ENCODE measurements around the gene FGF9. TPM values are rescaled to one million over a fixed set of nuclear protein-coding genes. Genes with fewer than 3 reads are reported as not detected.

The FGF9 gene
- total RNA-seq, 2 experiments from 2014 or later = 4.7 to 11.4 TPM

GRCh38 chr13:21703846-21704245 is 33.0 kb downstream of the FGF9 start:
- peaks cover 3% of the 10 kb centered on the region; the same call in 1 of the 2 replicates for H3K36me3 ChIP-seq (ENCODE audit: insufficient read depth, low read length)
- CTCF ChIA-PET (ENCODE audit: unreplicated experiment) = no interaction called here
- BruUV-seq (replicated peaks) = no TSS peak
- H3K9me3 ChIP-seq (ENCODE audit: low read length) = no peaks in the 10 kb centered on the region
- no peak for TF ChIP-seq EZH2phosphoT487 (IDR thresholded peaks at IDR 0.05; ENCODE audit: borderline replicate concordance, low read depth, low read length)
- TF ChIP-seq CTCF (conservative IDR thresholded peaks at IDR 0.05; ENCODE audit: low read length) = no peak
- H3K4me1 ChIP-seq (ENCODE audit: insufficient read depth, low read length, poor library complexity, severe bottlenecking) = peaks cover 3% of the 10 kb centered on the region
- no peaks in the 10 kb centered on the region for H3K9me2 ChIP-seq (ENCODE audit: insufficient read depth, low read length)
- H3K27ac ChIP-seq (ENCODE audit: low read depth, low read length, poor library complexity, severe bottlenecking) = no peak overlapping the region
- intact Hi-C loops (cut with micrococcal nuclease; ENCODE audit: unreplicated experiment) = no loop called here
- no peak for DNase-seq (ENCODE audit: low spot score)
- H3K4me2 ChIP-seq (ENCODE audit: low read length) = no peak overlapping the region
- no peak overlapping the region for H3K4me3 ChIP-seq (ENCODE audit: low read depth, low read length, poor library complexity, severe bottlenecking)
- no peaks in the 10 kb centered on the region for H3K79me2 ChIP-seq (ENCODE audit: insufficient read depth, low read depth, low read length)
- no peak overlapping the region for H2AFZ ChIP-seq (ENCODE audit: low read length)
- no peaks in the 10 kb centered on the region for H4K20me1 ChIP-seq (ENCODE audit: insufficient read depth, low read length)
- POLR2A ChIA-PET = no interaction called here

- POLR2A ChIA-PET = no interaction called here
- H3K4me1 ChIP-seq (ENCODE audit: insufficient read depth, low read length, poor library complexity, severe bottlenecking) = no peaks in the 10 kb centered on the region
- no peaks in the 10 kb centered on the region for H3K9me2 ChIP-seq (ENCODE audit: insufficient read depth, low read length)
- no peak overlapping the region for H3K4me2 ChIP-seq (ENCODE audit: low read length)
- DNase-seq (ENCODE audit: low spot score) = no peak
- H3K9me3 ChIP-seq (ENCODE audit: low read length) = no peaks in the 10 kb centered on the region
- CTCF ChIA-PET (ENCODE audit: unreplicated experiment) = no interaction called here
- H3K79me2 ChIP-seq (ENCODE audit: insufficient read depth, low read depth, low read length) = no peaks in the 10 kb centered on the region
- intact Hi-C loops (cut with micrococcal nuclease; ENCODE audit: unreplicated experiment) = no loop called here
- H4K20me1 ChIP-seq (ENCODE audit: insufficient read depth, low read length) = no peaks in the 10 kb centered on the region
- no peak for TF ChIP-seq CTCF (conservative IDR thresholded peaks at IDR 0.05; ENCODE audit: low read length)
- TF ChIP-seq EZH2phosphoT487 (IDR thresholded peaks at IDR 0.05; ENCODE audit: borderline replicate concordance, low read depth, low read length) = no peak
- no peak overlapping the region for H2AFZ ChIP-seq (ENCODE audit: low read length)
- no peak overlapping the region for H3K27ac ChIP-seq (ENCODE audit: low read depth, low read length, poor library complexity, severe bottlenecking)
- H3K4me3 ChIP-seq (ENCODE audit: low read depth, low read length, poor library complexity, severe bottlenecking) = no peak overlapping the region
- no TSS peak for BruUV-seq (replicated peaks)
- H3K36me3 ChIP-seq (ENCODE audit: insufficient read depth, low read length) = no peaks in the 10 kb centered on the region
Observed at GRCh38 chr13:21707586-21707985, 36.7 kb downstream of the FGF9 start.

GRCh38 chr13:21709697-21710096 is 38.8 kb downstream of the FGF9 start:
- no peaks in the 10 kb centered on the region for H3K79me2 ChIP-seq (ENCODE audit: insufficient read depth, low read depth, low read length)
- BruUV-seq (replicated peaks) = no TSS peak
- no peaks in the 10 kb centered on the region for H4K20me1 ChIP-seq (ENCODE audit: insufficient read depth, low read length)
- intact Hi-C loops (cut with micrococcal nuclease; ENCODE audit: unreplicated experiment) = no loop called here
- TF ChIP-seq EZH2phosphoT487 (IDR thresholded peaks at IDR 0.05; ENCODE audit: borderline replicate concordance, low read depth, low read length) = no peak
- no peak for TF ChIP-seq CTCF (conservative IDR thresholded peaks at IDR 0.05; ENCODE audit: low read length)
- H3K4me3 ChIP-seq (ENCODE audit: low read depth, low read length, poor library complexity, severe bottlenecking) = no peak overlapping the region
- CTCF ChIA-PET (ENCODE audit: unreplicated experiment) = no interaction called here
- no peaks in the 10 kb centered on the region for H3K36me3 ChIP-seq (ENCODE audit: insufficient read depth, low read length)
- no peak for DNase-seq (ENCODE audit: low spot score)
- no peaks in the 10 kb centered on the region for H3K4me1 ChIP-seq (ENCODE audit: insufficient read depth, low read length, poor library complexity, severe bottlenecking)
- no peaks in the 10 kb centered on the region for H3K9me3 ChIP-seq (ENCODE audit: low read length)
- H3K9me2 ChIP-seq (ENCODE audit: insufficient read depth, low read length) = no peaks in the 10 kb centered on the region
- no peak overlapping the region for H2AFZ ChIP-seq (ENCODE audit: low read length)
- no peak overlapping the region for H3K4me2 ChIP-seq (ENCODE audit: low read length)
- H3K27ac ChIP-seq (ENCODE audit: low read depth, low read length, poor library complexity, severe bottlenecking) = no peak overlapping the region
- POLR2A ChIA-PET = no interaction called here

Measured in OCI-LY7 (cell line).